HG02763 (cell line): ENCODE measurements around the gene ARFIP1.
"Not testable (repeated sequence)": the region's sequence is repeated elsewhere in the genome, so short reads cannot be mapped to it uniquely, and the experiment has no call there.

Source experiments
- ATAC-seq: cut with Tn5 transposase; IDR thresholded peaks from one replicate; pipeline ENCODE4 v1.9.1; 2021; ENCODE audit warnings: mild to moderate bottlenecking, moderate library complexity; ENCODE audit not compliant: unreplicated experiment

ARFIP1 gene

DNA sequence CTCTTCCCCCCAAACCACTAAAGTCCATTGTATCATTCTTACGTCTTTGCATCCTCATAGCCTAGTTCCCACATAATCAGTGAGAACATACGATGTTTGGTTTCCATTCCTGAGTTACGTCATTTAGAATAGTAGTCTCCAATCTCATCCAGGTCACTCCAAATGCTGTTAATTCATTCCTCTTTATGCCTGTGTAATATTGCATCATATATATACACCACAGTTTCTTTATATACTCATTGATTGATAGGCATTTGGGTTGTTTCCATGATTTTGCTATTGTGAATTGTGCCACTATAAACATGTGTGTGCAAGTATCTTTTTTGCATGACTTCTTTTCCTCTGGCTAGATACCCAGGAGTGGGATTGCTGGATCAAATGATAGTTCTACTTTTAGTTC is 57.2 kb downstream of the ARFIP1 start:
- ATAC-seq = no peak

DNA sequence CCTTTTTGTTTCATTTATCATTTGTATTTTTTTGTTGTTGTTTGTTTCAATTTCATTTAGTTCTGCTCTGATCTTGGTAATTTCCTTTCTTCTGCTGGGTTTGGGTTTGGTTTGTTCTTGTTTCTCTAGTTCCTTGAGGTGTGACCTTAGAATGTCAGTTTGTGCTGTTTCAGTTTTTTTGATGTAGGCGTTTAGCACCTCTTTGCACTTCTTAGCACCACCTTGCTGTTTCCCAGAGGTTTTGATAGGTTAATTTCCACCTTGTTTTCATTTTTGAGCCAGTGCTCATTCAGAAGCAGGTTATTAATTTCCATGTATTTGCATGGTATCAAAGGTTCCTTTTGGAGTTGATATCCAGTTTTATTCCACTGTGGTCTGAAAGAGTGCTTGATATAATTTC is 60.0 kb downstream of the ARFIP1 start:
- not testable (repeated sequence) for ATAC-seq

DNA sequence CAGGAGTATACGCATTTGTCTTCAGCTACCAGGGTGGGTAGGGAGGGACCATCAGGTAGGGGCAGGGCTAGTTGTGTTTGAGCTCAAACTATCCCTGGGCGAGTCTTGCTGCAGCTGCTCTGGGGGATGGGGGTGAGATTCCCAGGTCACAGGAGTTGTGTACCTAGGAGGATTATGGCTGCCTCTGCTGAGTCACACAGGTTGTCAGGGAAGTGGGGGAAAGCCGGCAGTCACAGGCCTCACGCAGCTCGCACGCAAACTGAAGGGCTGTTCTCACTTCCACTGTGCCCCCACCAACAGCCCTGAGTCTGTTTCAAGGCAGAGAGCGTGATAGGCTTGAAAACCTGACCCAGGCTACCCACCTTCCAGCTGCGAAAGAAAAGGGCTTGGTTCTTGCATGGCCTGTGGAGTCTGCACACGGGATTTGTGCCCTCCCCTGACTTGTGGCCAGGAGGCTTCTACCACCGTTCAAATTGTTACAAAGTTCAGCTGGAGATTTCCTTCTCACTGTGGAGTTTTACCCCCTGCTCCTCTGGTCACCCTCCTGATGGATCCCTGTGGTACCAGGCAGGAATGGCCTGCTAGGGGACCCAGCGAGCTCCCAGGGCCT is 63.8 kb downstream of the ARFIP1 start:
- ATAC-seq = no peak

DNA sequence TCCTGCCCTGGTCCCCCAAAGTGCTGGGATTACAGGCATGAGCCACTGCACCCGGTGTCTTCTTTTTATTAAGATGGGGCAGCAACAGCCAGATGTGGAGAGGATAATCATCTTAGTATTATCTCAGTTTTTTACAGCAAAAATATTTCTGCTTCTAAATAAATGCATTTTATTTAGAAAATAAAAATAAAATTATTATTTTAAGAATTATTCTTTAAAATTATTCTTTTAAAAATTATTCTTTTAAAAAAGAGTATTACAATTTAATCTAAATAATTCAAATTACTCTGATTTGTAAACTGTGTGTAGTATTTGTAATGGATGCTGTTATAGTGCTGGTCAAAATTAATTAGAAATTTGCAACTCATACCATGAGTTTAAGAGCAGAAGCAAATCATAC is 67.6 kb downstream of the ARFIP1 start:
- no peak for ATAC-seq

DNA sequence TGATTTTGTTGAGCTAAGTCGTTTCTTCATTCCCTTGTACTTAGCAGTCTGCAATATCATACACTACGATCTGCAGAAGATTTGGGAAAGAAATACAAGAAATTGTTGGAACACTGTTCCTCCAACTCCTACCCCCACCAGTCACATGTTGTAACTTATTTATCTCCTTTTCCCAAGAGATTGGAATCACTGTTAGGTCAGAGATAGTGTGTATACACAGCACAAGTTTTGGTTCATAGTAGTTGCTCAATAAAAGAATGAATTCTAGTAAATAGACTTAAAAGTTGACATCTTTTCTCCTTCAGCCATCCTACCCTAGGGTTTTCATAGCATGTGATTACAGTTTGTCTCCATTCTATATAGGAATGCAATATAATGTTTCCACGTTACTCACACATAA is 68.8 kb downstream of the ARFIP1 start:
- no peak for ATAC-seq

DNA sequence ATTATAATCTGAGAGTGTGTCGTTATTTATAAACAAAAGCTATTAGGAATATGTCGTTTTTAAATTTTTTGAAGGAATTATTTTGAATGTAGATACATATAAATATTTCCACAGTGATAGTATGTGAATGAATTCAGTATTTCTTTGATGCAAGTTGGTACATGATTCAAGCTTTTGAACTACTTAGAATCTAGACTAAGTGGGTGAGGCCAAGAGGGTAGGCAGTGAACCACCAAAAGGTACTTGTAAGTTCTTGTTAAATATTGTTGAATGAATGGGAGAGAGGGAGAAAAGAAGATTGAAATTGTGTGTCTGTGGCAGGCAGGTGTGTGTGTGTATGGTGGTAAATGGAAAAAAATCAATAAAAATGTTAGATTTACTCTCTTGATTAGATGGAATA is 69.6 kb downstream of the ARFIP1 start:
- no peak for ATAC-seq

DNA sequence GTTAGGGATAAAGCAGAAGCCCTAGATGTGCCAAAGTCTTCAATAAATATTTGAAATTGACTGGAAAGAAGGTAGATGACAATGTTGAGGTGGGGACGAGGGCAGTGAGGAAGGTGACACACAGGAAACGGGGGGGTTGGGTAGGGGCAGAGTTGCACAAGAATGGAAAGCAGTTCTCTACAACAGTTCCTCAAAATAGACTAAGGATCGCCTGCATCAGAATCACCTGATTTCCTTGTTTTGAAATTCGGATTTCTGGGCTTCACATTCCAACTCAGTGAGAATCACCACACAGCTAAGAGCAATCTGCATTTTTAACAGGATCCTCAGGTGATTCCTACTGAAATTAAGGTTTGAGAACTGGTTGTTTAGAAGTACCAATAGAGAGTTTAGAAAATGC is 70.6 kb downstream of the ARFIP1 start:
- no peak for ATAC-seq

DNA sequence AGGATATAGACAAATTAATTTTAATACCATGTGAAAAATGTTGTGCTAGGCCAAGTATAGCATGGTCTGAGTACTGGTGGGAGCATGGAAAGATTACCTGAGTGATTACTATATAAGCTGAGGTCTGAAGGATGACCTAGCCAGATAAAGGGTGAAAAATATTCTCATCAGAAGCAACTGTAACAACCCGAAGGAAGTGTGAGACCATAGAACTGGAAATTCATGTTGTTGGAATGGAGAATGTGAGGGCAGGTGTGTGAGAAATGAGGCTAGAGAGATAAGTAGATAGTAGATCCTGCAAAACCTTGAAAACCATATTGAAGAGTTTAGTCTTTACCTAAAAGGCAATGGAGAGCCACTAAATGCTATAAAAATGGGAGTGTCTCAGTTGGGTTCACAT is 71.5 kb downstream of the ARFIP1 start:
- no peak for ATAC-seq

DNA sequence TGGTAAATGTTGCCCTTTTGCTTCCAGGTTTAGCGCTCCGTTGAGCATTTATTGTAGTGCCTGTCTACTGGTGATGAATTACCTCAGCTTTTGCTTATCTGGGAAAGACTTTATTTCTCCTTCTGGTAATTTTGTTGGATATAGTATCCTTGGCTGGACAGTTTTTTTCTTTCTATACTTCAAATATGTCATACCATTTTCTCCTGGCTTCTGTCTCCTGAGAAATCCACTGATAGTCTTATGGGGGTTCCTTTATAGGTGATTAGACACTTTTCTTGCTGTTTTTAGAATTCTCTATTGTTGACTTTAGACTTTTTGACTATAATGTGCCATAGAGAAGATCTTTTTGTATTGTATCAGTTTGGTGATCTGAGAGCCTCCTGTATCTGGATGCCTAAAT is 73.5 kb downstream of the ARFIP1 start:
- ATAC-seq = no peak

DNA sequence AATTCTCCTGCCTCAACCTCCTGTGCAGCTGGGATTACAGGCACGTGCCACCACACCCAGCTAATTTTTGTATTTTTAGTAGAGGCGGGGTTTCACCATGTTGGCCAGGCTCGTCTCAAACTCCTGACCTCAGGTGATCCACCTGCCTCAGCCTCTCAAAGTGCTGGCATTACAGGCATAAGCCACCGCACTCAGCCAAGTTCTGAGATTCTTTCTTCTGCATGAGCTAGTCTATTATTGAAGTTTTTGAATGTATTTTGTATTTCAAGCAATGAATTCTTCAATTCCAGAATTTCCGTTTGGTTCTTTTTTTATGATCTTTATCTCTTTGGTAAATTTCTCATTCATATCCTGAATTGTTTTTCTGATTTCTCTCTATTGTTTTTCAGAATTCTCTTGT is 74.3 kb downstream of the ARFIP1 start:
- not testable (repeated sequence) for ATAC-seq

DNA sequence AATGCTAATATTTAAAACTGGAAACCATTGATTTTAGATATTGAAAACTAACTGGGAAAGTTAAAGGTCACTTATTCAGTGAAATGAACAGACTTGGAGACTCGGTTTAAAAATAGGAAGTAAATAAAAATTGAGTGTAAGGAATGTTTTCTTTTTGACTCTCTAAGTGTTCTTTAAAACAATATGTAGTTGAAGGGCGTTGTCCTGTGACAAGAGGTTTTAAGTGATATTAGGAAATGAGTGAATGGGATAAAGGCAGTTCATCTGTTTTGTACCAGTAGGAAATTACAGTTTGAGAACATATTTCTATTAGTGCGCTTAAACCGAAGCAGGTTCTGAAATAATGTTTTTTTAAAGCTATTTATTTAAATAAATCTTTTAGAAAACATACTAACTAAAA is 77.2 kb downstream of the ARFIP1 start:
- ATAC-seq = no peak

DNA sequence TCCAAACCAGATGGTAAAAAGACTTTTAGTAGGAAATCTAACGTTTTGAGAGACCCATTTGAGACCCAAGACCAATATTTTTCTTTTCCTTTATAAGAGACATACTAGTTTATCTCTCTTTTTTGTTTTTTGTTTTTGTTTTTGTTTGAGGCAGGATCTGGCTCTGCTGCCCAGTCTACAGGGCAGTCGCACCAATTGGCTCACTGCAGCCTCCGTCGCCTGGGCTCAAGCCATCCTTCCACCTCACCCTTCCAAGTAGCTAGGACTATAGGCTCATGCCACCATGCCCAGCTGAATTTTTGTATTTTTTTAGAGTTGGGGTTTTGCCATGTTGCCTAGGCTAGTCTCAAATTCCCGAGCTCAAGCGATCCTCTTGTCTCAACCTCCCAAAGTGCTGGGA is 79.2 kb downstream of the ARFIP1 start:
- no peak for ATAC-seq

DNA sequence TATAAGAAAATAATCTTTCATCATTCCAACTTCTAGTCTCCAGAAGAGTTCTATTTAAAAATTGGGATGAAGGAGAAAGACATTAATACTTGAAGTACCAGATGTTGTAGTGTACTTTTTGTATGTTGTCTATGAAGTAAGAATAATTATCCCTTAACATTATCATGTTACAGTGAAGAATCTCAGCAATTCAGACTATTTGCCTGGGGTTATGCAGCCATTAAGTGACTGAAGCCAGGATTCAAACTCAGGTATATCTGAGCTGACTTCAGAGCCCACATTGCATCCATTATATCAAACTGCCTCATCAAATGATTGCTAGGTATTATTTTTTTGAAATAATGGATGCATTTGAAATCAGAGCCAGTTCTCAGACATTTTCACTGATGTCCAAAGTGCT is 80.3 kb downstream of the ARFIP1 start:
- no peak for ATAC-seq

DNA sequence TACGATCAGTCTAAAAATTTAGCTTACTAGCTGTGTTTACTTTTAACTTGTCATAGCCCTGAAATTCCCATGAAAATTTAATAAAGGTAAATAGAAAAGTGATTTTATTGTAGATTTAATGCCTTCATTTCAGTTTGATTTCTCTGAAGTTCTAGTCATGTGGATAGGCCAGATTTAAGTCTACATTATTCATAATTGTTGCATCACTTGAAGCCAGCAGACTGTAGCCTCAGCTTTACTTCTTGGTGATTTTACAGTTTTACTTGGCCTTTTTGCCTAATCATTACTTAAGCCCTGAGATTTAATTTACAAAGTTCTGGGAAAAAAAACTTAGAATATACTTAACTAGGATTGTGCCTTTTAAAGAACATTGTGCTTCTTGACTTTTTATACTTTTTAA is 82.9 kb downstream of the ARFIP1 start:
- no peak for ATAC-seq

DNA sequence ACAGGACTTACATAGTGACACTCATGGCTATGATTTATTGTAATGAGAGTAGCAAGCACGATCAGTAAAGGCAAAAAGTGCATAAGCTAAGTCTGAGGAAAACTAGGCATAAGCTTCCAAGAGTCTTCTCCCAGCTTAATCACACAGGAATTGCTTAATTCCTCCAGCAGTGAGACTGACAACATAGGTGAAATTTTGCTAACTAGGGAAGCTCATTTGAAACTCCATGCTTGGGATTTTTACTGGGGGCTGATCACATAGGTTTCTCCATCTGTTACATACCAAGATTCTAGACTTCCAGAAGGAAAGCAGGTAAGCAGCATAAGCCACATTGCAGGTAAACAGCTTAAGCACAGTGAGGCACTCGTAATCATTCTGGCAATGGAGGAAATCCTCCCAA is 84.6 kb downstream of the ARFIP1 start:
- no peak for ATAC-seq

DNA sequence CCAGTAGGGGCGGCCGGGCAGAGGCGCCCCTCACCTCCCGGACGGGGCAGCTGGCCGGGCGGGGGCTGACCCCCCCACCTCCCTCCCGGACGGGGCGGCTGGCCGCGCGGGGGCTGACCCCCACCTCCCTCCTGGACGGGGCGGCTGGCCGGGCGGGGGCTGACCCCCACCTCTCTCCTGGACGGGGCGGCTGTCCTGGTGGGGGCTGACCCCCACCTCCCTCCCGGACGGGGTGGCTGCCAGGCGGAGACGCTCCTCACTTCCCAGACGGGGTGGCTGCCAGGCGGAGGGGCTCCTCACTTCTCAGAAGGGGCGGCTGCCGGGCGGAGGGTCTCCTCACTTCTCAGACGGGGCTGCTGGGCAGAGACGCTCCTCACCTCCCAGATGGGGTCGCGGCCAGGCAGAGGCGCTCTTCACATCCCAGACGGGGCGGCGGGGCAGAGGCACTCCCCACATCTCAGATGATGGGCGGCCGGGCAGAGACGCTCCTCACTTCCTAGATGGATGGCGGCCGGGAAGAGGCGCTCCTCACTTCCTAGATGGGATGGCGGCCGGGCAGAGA is 86.8 kb downstream of the ARFIP1 start:
- not testable (repeated sequence) for ATAC-seq

DNA sequence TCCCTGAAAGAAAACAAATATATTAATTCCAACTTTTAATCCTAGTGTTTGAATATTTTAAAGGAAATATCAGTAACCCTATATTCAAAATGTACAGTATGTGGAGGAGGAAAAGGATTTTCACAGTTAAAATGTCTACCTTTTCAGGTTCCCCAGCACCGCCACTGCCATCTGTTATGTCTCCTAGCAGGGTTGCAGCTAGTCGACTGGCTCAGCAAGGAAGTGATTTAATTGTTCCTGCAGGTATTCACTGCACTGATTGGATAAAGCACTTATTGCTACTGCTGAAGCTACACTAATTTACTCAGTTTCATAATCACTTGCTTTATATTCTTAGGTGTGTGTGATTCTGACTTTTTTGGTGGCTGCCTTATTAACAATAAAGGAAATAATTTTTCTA is 90.9 kb downstream of the ARFIP1 start:
- no peak for ATAC-seq

DNA sequence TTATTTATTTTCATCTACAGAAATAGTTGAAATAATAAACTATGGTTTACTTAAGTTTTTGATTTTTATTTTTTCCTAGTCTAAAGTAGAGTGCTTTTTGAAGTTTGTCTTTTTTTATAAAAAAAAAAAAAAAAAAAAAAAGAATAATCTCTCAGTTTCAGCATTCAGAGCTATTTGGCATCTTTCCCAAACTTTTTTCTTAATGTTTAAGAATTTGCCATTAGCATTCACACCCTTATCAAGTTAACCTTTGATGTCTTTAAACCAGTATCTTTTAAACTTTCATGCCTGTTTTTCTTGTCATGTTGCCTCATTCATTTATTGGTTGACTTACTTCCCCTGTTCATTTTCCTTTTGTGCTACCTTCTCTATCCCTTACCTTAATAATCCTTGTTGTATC is 95.5 kb downstream of the ARFIP1 start:
- ATAC-seq = no peak

DNA sequence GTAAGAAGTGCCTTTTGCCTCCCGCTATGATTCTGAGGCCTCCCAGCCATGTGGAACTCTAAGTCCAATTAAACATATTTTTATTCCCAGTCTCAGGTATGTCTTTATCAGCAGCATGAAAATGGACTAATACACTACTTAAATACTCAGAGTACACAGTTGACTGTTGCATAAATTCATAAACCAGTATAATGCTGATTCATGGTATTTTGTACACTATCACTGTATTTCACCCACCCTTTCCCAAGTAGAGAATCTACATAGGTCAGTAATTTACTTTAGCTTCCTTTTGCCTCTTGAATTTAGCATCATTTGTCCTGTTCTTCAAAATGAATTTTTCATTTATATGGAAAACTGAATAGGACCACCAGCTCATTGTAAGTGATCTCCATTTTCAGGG is 98.1 kb downstream of the ARFIP1 start:
- ATAC-seq = no peak

DNA sequence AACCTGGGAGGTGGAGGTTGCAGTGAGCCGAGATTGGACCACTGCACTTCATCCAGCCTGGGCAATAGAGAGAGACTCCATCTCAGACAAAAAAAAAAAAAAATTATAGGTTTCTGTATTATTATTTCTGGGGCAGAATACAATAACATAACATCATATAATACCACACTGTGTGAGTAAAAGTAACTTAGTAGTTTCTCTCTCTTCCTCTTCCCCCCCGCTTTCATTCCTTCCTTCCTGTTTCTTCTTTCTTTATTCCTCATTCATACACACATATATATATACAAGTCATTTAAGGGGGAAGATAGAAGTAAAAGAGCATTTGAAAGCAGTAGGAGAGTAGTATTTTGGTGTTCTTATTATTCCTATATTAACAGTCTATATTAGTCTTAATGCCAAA is 100.5 kb downstream of the ARFIP1 start:
- no peak for ATAC-seq

DNA sequence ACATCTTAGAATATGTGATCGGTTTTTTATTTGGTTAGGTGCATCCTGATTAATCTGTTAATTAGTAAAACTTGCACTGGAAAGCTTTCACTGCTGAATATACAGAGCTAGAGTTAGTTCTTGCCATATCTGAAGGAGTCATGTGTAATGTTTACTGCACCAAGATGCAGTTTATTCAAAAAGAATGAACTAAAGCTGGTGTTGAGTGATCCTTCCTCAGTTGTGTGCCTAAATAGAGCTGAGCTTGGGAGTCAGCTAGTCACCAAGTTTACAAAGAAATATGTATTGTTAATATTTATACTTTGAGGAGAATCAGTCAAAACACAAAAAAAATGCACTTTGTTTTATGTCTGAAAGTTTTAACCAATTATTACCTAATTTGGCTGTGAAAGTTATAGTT is 102.2 kb downstream of the ARFIP1 start:
- ATAC-seq = no peak

DNA sequence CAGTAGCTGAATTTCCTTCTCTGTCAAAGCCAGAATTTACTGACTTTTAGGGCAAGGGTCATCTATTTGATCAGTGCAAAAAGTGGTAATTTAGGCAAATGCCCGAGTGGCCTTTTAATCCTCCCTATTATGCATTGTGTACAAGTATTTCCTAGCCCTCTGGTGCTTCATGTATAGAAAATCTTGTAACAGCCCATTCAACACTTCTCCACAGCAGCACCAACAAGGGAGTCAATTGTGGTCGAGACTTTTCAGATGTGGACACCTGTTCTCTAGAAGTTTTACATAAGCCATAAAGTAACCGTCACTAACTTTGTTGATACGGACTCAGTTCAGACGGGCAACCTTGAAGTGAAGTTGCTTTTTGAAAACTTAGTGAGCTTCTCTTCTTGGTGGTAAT is 105.4 kb downstream of the ARFIP1 start:
- ATAC-seq = no peak

DNA sequence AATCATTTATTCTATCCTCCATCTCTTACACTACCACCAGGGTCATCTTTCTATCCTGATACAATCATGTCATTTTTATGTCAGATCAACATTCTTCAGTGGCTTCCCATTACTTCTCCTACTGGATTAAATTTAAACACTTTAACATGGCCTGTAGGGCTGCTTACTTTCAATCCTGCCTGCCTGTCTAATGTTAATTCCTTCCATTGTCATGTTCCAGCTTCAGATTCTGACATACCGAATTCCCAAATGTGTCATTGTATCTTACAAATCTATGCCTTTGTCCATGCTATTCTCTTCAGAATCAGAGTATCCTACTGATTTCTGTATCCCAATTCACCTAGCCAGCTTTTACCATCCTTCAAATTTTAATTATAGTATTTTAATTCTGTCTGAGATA is 106.4 kb downstream of the ARFIP1 start:
- ATAC-seq = no peak
